Epidermal melanocyte (primary cell): ENCODE measurements around the gene COPG1.
A peak's percentile ranks its signal among the peaks of the same experiment; 100 is the strongest.
"Not testable (repeated sequence)": the region's sequence is repeated elsewhere in the genome, so short reads cannot be mapped to it uniquely, and the experiment has no call there.

Experiments
- DNase-seq: peaks from one replicate; pipeline ENCODE4 v3.0.0; 2011; ENCODE audit warnings: low spot score; ENCODE audit not compliant: insufficient read length

The COPG1 gene

DNA sequence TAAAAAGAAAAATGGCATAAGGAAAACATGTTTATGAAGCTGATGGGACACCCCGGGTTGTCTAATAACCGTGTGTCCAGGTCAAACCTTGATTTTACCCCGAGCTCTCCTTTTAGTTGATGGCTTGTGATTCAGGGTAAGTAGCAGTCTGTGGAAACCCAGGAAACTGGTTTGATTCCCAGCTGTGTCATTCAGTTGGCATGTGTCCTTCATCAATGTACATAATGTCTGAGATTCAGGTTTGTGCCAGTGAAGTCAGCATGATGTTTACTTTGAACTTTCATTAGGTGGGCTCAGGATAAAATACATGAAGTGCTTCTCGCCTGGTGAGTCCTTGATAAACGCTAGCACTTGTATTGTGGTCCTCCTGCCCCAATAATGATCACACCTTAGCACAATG, 4.3 kb upstream of the COPG1 start:
- no peak for DNase-seq

DNA sequence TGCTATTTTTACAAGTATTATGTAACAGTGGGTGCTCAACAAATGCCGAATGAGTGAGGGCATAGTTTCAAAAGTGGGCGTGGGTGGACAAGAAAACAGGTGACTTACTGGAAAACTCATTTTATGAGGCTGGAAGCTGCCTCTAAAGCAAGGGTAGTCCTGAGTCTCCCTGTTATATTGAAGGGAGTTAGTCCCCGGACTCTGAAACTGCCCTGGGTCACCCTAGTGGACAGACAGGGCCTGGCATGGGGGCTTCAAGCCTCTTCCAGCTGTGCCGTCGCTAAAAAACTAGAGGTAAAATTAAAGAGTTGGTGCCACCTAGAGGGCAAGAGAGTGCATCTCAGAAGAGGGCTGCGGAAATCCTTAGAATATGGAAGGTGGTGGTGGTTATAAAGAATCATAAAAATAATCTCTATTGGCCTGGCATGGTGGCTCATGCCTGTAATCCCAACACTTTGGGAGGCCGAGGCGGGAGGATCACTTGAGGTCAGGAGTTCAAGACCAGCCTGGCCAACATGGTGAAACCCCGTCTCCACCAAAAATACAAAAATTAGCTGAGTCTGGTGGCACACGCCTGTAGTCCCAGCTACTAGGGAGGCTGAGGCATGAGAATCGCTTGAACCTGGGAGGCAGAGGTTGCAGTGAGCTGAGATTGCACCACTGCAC, 3.6 kb upstream of the COPG1 start:
- peak; percentile 86 for DNase-seq

DNA sequence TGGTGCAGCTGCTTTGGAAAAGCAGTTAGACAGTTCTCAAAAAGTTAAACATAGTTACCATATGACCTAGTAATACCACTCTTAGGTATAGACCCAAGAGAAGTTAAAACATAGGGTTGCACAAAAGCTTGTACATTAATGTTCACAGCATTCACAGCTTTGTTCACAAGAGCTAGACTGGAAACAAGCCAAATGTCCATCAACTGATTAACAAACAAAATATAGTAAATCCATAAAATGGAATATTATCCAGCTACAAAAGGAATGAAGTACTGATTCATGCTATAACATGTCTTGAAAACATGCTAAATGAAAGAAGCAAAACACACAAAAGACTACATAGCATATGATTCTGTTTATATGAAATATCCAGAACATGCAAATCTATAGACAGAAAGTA, 2.8 kb upstream of the COPG1 start:
- no peak for DNase-seq

DNA sequence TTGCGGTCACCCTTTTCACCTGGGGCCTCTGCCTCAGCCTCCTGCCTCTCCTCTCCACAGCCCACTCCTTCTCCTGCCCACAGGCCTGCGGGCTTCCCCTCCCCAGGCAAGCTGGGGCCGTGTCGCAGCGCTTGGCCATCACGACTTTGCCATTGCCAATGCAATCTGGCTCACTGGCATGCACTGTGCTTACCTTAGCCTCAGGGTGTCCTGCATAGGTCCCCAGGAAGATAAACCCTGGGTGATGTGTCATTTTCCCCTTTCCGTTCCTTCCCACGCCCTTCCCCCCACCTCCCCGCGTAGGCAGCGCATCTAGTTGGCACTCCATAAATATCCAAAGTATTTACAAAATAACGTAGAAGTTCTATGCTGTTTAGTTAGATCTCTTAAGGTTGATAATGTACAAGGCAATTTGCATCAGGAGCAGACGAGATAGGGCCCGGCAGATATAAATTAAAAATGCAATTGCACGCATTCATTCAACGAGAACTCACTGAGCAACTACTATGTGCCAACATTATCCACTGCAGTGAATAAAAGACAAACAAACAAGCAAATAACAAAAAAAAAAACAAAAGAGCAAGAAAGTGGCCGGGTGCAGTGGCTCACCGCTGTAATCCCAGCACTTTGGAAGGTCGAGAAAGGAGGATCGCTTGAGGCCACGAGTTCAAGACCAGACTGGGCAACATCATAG, 973 bp upstream of the COPG1 start:
- no peak for DNase-seq

DNA sequence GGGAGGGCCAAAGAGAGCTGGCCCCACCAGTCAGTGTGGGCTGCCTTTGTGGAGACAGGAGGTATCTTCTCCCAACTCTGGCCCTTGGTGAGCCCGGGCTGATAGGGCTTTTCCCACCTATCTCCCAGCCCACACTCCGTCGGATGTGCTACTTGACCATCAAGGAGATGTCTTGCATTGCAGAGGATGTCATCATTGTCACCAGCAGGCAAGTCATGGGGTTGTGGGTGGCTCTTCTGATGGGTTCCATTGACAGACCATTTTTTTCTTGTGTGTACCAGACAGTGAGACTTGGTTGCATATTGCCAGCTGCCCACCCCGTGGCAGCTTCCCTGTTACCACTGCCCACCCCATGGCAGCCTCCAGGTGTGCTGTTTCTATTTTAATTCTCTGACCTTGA, 3.3 kb downstream of the COPG1 start:
- no peak for DNase-seq

DNA sequence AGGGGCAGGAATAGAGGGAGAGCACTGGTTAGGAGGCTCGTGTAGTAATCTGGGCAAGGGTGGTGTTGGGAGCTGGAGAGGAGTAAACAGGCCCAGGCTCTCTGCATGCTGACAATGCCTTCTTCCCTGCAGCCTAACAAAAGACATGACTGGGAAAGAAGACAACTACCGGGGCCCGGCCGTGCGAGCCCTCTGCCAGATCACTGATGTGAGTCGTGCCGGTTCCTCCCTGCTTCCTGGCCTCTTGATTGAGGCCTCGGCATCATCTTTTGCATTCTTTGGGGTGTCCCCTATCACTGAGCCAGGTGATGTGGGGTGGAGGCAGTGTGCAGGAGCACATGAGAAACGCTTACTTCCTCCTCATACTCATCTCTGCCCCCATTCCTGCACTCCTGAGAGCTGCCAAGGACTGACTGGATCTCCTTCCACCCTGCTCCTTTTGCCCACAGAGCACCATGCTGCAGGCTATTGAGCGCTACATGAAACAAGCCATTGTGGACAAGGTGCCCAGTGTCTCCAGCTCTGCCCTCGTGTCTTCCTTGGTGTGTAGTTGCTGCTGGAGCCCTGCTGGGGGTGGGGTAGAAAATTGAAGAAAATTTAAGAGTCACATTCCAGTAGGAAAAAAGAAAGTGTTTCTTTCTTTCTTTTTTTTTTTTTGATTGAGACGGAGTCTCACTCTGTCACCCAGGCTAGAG, 5.3 kb downstream of the COPG1 start:
- peak; percentile 60 for DNase-seq

DNA sequence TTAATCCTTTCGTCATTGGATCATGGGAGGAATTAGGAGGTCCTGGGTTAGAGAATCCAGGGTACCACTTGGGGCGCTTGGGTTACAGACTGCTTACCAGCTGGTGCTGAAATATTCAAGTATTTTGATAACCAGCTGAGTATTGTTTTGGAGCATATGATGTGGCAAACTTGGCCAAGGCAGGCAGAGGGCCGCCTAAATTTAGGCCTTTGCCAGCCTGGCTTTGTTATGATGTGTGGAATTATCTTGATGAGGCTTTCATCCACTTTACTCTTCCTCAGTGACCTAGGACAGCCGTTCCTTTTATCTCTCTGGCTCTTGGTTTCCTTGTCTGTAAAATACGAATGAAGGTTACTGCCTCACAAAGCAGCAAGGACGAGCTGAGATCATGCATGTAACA, 6.9 kb downstream of the COPG1 start:
- no peak for DNase-seq

DNA sequence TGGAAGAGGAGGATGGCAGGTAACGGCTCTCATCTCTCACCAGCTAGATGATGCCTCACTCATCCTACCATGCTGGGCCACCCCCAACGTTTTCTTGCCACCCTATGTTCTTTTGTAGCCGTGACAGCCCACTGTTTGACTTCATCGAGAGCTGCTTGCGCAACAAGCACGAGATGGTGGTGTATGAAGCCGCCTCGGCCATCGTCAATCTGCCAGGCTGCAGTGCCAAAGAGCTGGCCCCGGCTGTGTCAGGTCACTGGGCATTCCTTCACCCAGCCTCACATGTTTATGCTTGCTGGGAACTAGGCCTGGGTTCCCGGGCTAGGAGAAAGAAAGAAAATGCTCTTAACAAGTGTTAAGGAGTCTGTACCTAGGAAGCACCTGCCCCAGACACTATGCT, 8.2 kb downstream of the COPG1 start:
- DNase-seq: no peak

DNA sequence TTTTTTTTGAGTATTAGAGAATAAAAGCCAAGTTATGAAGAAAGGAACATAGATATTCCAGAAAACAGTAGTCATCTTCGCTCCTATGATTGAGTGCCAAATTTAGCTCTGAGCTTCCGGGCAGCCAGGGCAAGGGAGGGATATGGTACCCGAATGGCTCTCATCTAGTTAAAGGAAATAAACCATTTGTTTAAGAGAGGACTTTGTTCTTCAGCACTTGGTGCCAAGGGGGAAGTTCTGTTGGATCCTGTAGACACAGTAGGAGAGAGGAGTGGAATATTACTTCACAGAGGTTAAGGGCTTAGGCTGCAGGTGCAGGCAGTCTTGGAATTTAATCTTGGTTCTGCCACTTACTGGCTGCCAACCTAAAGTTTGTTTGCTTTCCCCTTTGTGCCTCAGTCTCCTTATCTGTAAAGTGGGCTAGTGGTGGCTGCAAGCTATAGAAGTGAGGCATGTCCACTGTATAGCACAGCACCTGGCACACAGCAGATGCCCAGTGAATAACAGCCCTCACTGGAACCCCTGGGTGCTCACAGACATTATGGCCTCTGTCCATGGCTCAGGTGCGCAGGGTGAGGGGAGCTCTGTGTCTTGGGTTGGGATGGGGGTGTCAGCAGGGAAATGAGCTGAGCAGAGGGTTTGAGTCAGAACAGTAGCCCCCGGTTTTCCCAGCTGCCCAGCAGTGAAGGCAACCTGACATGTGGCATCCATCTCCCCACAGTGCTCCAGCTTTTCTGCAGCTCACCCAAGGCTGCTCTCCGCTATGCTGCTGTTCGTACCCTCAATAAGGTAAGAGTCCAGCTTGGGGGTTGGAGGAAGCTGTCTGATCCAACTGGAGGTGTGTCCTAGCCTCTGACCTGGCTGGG, 10.4 kb downstream of the COPG1 start:
- no peak for DNase-seq

DNA sequence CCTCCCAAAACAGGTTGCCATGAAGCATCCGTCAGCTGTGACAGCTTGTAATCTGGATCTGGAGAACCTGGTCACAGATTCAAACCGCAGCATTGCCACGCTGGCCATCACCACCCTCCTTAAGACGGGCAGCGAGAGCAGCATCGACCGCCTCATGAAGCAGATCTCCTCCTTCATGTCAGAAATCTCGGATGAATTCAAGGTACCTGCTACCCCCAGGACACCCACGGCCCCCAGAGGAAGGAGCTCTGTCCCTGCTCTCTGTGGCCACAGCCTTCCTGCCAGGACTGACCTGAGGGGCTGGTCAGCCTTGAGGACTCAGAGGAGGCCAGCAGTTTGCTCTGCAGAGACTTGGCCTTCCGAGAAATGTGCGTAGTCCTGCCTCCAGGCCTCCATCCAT, 11.2 kb downstream of the COPG1 start:
- DNase-seq: no peak

DNA sequence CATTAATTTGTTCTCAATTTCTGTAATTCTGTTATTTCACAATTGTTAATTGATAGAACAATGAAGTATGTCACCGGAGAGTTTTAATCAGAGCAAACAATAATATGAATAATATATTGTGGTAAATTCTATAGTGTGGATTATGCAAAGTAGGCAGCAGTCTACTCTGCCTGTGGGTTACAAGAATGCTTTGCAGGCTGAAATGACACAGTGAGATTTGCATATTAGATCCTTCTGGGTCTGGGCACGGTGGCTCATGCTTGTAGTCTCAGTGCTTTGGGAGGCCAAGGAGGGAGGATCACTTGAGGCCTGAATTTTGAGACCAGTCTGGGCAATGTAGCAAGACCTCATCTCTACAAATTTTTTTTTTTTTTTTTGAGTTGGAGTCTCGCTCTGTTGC, 12.5 kb downstream of the COPG1 start:
- no peak for DNase-seq

DNA sequence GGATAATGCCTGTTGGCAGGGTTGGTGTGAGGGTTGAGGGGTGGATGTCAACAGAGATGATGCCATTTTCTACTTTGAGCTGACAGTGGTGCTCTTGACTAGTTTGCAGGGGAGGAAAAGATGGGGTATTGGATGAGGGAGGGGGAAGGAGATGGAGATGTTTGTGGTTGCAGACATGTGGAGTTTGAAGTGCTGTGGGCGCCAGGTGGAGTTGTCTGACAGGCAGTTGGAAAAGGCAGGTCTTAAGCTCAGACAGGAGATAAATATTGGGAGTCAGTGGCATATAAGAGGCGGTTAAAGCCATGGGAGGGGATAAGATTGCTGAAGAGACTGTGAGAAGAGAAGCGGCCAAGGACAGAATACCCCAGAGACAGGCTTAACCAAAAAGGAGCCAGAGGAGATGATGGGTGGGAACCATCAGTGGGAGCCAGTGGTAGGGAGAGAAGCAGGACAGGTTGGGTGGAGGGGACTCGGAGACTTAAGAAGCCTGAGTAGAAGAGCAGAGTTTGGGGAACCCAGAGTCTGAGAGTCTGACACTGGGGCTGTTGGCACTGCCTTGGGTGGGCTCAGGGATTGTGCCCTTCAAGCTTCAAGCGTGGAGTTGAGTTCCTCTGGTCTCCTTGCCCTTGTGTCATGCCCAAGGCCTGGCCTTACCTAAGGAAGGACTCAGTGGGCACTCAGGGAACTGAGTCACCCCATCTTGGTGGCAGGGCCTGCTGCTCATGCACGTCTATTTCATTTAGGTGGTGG, 13.9 kb downstream of the COPG1 start:
- DNase-seq: no peak

DNA sequence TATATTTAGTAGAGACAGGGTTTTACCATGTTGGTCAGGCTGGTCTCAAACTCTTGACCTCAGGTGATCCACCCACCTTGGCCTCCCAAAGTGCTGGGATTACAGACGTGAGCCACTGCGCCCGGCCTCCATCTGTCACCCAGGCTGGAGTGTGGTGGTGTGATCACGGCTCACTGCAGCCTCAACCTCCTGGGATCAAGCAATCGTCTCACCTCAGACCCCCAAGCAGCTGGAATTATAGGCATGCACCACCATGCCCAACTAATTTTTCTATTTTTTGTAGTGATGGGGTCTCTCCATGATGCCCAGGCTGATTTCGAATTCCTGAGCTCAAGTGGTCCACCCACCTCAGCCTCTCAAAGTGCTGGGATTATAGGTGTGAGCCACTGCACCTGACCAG, 15.6 kb downstream of the COPG1 start:
- not testable (repeated sequence) for DNase-seq

DNA sequence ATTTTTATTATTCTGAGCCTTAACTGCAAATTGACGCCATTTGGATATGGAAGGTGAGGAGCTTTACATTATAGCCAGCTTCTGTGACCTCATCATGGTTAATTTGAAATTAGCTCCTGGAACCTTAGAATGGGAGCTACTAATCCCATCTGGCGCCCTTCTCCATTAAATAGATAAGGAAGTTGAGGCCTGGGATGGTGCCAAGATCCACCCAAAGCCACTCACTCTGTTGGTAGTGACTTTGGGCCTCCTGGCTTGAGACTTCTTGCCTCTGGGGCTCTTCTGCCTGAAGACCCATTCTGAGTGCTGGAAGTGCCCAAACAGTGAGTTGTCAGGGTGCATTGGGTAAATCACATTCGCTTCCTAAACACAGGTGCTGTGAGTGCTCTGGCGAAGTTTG, 17.2 kb downstream of the COPG1 start:
- DNase-seq: no peak

DNA sequence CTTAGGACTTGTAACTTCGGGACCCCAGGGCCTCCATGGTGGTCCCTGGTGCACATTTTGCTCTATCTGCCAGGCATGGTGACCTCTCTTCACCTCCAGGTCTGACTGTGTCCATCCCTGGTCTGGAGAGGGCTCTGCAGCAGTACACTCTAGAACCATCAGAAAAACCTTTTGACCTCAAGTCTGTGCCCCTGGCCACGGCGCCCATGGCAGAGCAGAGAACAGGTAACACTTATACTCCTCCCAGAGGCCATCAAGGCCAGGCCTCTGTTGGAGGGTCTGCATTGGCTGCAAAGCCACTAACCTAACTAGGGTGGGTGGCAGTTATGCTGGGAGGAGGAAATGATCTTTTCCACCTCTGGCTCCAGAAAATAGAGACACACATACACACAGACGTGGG, 19.0 kb downstream of the COPG1 start:
- DNase-seq: no peak

DNA sequence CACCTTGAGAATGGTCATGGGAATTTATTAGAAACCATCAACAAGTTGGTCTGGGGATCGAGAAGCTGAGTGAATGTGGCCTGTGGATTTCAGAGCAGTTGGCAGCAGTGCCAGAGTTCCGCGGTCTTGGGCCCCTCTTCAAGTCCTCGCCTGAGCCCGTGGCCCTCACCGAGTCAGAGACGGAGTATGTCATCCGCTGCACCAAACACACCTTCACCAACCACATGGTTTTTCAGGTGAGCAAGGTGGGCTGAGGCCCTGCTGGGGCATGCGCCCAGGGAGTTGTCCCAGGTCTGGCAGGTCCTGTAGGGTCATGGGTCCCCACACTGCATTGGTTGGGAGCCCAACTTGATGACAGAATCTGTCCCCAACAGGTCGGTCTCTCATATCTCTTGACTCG, 22.3 kb downstream of the COPG1 start:
- DNase-seq: no peak

DNA sequence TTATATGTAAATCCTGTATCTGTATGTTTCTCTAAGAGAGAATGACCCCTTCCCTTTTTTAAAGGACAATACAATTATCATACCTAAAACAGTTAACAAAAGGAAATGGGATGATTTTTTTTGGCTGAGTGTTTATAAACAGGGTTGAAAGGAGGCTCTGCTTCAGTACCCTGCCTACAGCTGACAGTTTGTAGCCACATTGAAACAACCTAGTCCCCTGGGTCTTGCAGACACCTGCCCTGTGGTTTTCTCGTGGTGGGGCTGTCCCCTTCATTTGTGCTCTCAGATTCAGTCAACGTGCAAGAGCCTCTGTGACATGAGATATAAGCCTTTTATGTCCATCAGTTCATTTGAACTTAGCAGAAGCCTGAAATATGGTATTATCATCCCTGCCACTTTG, 27.0 kb downstream of the COPG1 start:
- DNase-seq: no peak

DNA sequence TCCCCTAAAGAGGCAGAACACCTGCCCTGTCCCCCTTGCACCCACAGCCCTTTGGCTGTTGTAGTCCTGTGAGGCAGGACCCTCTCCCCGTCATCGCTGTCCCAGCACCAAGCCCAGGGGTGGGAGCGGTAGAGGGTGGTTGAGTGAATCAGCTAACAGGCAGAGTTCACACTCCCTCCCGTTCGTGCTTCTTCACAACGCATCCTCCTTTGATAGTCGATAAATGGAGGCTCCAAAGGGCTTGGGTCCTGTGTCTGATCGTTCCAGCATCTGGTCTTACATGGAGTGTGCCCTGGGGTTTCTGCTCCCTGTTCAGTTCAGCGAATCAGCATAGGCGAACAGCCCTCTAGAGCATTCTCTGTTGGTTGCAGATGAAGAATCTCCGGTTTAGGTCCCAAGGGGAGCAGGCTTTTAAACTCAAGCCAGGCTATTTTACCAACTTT, 28.4 kb downstream of the COPG1 start:
- no peak for DNase-seq

DNA sequence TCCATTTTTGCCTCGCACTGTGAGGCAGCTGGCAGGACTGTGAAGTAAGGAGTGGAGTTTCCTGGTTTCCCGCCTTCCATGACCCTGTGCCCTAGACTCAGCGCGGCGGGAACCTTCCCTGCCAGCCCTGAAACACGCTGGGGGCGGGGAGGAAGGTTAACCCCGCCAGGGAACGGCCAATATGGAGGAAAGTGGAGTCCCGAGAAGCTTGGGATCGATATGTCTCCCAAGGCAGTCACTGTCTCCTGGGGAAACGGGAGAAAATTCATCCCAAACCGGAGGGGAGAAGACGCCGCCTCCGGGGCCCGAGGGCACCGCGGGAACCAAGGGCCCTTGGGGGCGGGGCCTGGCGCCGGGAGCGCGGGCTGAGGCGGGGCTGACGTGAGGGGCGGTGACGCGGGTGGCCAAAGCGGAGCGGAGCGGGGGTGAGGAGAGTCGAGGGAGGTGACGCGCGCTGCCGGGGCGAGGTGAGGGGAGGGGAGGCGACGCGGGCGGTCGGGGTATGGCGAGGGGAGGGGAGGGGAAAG, 29.1 kb downstream of the COPG1 start, which contains the start of gene HMCES:
Gene HMCES, plus strand, starts transcription at position 432 of the 527 bp plus-strand sequence. CDS start 863 bp downstream, outside the sequence.
- peak; percentile 77 for DNase-seq
